CD4-positive, alpha-beta T cell treated with Interleukin-4 for 4 hours (primary cell): ENCODE measurements around the gene CPXM2.

Experiments
- DNase-seq: peaks from one replicate; pipeline ENCODE4 v3.0.0-alpha.2; 2020

The CPXM2 gene

GRCh38 chr10:123903621-123904020 is 12.0 kb upstream of the CPXM2 start:
- DNase-seq = no peak

- no peak for DNase-seq
Measured at GRCh38 chr10:123901621-123902020, 10.0 kb upstream of the CPXM2 start.

GRCh38 chr10:123897146-123897545 is 5.5 kb upstream of the CPXM2 start:
- DNase-seq = no peak

GRCh38 chr10:123896246-123896927 is 4.8 kb upstream of the CPXM2 start:
- no peak for DNase-seq

GRCh38 chr10:123893651-123894050 is 2.0 kb upstream of the CPXM2 start:
- no peak for DNase-seq

- DNase-seq = no peak
Measured at GRCh38 chr10:123890756-123891143, 857 bp downstream of the CPXM2 start.

- no peak for DNase-seq
Measured at GRCh38 chr10:123890226-123890625, 1.4 kb downstream of the CPXM2 start.

- no peak for DNase-seq
Measured at GRCh38 chr10:123889821-123890220, 1.8 kb downstream of the CPXM2 start.

- DNase-seq = no peak
Measured at GRCh38 chr10:123888751-123889150, 2.9 kb downstream of the CPXM2 start.

GRCh38 chr10:123888256-123888655 is 3.4 kb downstream of the CPXM2 start:
- DNase-seq = no peak

GRCh38 chr10:123886292-123886691 is 5.3 kb downstream of the CPXM2 start:
- DNase-seq = no peak

GRCh38 chr10:123885406-123886170 is 6.0 kb downstream of the CPXM2 start:
- no peak for DNase-seq

- no peak for DNase-seq
Measured at GRCh38 chr10:123884907-123885381, 6.7 kb downstream of the CPXM2 start.

GRCh38 chr10:123884351-123884906 is 7.2 kb downstream of the CPXM2 start:
- DNase-seq = no peak

- no peak for DNase-seq
Measured at GRCh38 chr10:123883673-123884320, 7.8 kb downstream of the CPXM2 start.

- no peak for DNase-seq
Measured at GRCh38 chr10:123882681-123883445, 8.7 kb downstream of the CPXM2 start.

- DNase-seq = no peak
Measured at GRCh38 chr10:123882177-123882576, 9.4 kb downstream of the CPXM2 start.

- no peak for DNase-seq
Measured at GRCh38 chr10:123879606-123880257, 11.9 kb downstream of the CPXM2 start.

GRCh38 chr10:123878666-123879303 is 12.8 kb downstream of the CPXM2 start:
- DNase-seq = no peak

- DNase-seq = no peak
Measured at GRCh38 chr10:123870260-123870659, 21.3 kb downstream of the CPXM2 start.

- no peak for DNase-seq
Measured at GRCh38 chr10:123869020-123869414, 22.6 kb downstream of the CPXM2 start.
